ENCODE measurements around the gene ADAMTSL5.
A peak's percentile ranks its signal among the peaks of the same experiment; 100 is the strongest.

The ADAMTSL5 gene

DNA sequence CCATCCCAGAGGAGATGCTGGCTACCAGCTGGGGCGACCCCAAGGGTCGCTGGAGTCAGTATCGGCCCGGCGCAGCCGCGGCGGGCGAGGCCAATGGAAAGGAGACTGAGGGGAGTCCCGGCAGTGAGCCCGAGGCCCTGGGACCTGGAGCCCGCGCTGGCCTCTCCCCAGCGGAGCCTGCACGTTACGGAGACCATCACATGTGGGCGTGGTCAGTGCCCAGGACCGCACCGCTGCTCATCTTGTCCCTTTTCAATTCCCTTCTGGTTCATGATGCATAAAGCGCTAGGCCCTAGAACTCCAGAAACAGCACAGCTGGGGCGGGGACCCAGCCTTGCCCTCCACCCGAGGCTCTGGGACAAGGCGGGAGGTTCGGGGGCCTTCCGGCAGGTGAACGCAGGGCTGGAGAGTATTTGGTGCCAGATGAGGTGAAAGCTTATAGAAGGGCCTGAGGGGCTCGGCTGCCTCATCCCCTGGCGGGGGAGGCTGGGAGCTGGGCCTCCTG lies 41.8 kb downstream of the ADAMTSL5 start:
- POLR2A ChIA-PET (ENCODE audit: low non-redundant PET) = interaction anchor here (0.7 kb wide), 1 partner anchor 120 kb away, joined by 5 read pairs; no protein-coding TSS in a partner anchor
- no peak for DNase-seq (ENCODE audit: low spot score)
- TF ChIP-seq, protein P1, sequence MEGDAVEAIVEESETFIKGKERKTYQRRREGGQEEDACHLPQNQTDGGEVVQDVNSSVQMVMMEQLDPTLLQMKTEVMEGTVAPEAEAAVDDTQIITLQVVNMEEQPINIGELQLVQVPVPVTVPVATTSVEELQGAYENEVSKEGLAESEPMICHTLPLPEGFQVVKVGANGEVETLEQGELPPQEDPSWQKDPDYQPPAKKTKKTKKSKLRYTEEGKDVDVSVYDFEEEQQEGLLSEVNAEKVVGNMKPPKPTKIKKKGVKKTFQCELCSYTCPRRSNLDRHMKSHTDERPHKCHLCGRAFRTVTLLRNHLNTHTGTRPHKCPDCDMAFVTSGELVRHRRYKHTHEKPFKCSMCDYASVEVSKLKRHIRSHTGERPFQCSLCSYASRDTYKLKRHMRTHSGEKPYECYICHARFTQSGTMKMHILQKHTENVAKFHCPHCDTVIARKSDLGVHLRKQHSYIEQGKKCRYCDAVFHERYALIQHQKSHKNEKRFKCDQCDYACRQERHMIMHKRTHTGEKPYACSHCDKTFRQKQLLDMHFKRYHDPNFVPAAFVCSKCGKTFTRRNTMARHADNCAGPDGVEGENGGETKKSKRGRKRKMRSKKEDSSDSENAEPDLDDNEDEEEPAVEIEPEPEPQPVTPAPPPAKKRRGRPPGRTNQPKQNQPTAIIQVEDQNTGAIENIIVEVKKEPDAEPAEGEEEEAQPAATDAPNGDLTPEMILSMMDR (conservative IDR thresholded peaks at IDR 0.05; ENCODE audit: low read depth) = no peak
- CTCF ChIA-PET = interaction anchor here (0.5 kb wide), 2 partner anchors 52 to 167 kb away, joined by 4 read pairs; no protein-coding TSS in a partner anchor
- H3K27ac ChIP-seq = peak overlapping the region; percentile 85

DNA sequence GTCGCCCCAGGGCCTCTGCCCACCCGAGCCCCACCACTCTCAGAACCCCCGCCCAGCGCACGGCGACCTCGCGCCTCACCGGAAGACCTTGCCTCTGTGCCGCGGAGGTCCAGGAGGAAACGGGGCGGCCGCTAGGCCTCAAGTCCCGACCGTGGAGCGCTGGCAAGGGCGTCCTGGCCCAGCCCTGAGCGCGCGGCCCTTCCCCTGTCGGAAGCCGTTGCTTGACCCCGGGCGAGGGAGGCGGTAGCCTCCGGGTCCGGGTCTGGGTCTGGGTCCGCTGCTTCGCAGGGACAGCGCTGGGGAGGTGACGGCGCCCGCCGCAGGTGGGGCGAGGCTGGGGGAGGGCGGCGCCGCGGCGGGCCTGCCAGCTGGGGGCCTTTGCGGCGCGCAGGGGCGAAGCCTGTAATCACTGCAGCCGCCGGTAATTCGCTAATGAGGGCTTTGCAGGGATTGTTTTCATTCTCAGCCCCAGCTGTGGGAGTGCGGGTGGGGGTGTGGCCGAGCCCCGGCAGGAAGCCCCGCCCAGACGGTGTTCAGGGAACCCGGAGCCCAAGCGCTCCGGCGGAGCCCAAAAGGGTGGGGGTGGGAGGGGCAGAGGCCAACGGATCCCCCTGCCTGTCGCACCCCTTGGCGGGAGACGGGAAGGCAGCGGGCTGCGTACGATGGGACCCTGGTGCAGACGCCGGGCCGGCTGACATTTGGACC lies 42.4 kb downstream of the ADAMTSL5 start:
- ChIA-PET CTCF (interaction anchor here (0.5 kb wide), 1 partner anchor 52 kb away, joined by 4 read pairs; no protein-coding TSS in a partner anchor), POLR2A (ENCODE audit: low non-redundant PET) (interaction anchor here (0.7 kb wide), 1 partner anchor 120 kb away, joined by 5 read pairs; no protein-coding TSS in a partner anchor)
- DNase-seq (ENCODE audit: low spot score) = peak; percentile 59
- TF ChIP-seq, protein P1 (conservative IDR thresholded peaks at IDR 0.05; ENCODE audit: low read depth) = no peak
- H3K27ac ChIP-seq = peak overlapping the region; percentile 85

DNA sequence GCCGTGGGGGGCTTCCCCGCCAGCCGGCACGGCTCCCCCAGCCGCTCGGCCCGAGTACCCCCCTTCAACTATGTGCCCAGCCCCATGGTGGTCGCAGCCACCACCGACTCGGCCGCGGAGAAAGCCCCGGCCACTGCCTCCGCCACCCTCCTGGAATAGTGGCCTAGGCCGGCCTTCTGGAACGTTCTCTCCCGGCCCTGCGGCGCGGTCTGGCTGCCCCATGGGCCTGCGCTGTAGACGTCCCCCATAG lies 42.8 kb downstream of the ADAMTSL5 start:
- CTCF ChIA-PET = no interaction called here
- DNase-seq (ENCODE audit: low spot score) = no peak
- H3K27ac ChIP-seq = peak overlapping the region; percentile 85

DNA sequence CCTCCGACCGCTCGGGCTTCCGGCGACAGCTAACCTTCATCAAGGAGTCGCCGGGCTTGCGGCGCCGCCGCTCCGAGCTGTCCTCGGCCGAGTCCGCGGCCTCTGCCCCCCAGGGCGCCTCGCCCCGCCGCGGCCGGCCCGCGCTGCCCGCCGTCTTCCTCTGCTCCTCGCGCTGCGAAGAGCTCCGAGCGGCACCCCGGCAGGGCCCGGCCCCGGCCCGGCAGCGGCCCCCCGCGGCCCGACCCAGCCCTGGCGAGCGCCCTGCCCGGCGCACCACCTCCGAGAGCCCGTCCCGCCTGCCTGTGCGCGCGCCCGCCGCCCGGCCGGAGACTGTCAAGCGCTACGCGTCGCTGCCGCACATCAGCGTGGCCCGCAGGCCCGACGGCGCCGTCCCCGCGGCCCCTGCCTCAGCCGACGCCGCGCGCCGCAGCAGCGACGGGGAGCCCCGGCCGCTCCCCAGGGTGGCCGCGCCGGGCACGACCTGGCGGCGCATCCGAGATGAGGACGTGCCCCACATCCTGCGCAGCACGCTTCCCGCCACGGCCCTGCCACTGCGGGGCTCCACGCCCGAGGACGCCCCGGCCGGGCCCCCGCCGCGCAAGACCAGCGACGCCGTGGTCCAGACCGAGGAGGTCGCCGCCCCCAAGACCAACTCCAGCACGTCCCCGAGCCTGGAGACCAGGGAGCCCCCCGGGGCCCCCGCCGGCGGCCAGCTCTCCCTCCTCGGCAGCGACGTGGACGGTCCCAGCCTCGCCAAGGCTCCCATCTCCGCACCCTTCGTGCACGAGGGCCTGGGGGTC lies 43.4 kb downstream of the ADAMTSL5 start:
- TF ChIP-seq, protein P1 (conservative IDR thresholded peaks at IDR 0.05; ENCODE audit: low read depth) = no peak; the same call in 1 of the 2 replicates
- ChIA-PET CTCF (interaction anchor here (0.6 to 1.1 kb wide), 3 partner anchors 9 to 119 kb away, joined by 4 to 6 read pairs (median 5); no protein-coding TSS in a partner anchor), POLR2A (ENCODE audit: low non-redundant PET) (no interaction called here)
- no peak for DNase-seq (ENCODE audit: low spot score)
- H3K27ac ChIP-seq = peak overlapping the region; percentile 85

More for the DNA sequence above, 42.8 kb downstream of the ADAMTSL5 start:
- POLR2A ChIA-PET (ENCODE audit: low non-redundant PET) = no interaction called here
- TF ChIP-seq, protein P1 (conservative IDR thresholded peaks at IDR 0.05; ENCODE audit: low read depth) = no peak

DNA sequence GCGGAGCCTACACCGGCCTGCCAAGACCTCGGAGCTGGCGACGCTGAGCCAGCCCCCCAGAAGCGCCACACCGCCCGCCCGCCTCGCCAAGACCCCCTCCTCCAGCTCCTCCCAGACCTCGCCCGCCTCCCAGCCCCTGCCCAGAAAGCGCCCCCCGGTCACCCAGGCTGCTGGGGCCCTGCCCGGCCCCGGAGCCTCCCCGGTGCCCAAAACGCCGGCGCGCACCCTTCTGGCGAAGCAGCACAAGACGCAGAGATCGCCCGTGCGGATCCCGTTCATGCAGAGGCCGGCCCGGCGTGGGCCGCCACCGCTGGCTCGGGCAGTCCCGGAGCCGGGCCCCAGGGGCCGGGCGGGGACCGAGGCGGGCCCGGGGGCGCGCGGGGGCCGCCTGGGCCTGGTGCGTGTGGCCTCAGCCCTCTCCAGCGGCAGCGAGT lies 44.0 kb downstream of the ADAMTSL5 start:
- peak overlapping the region; percentile 85 for H3K27ac ChIP-seq
- CTCF ChIA-PET = interaction anchor here (0.6 to 1.1 kb wide), 4 partner anchors 9 to 135 kb away, joined by 3 to 6 read pairs (median 4); no protein-coding TSS in a partner anchor
- POLR2A ChIA-PET (ENCODE audit: low non-redundant PET) = no interaction called here
- TF ChIP-seq, protein P1 (conservative IDR thresholded peaks at IDR 0.05; ENCODE audit: low read depth) = peak; percentile 33
- DNase-seq (ENCODE audit: low spot score) = no peak

DNA sequence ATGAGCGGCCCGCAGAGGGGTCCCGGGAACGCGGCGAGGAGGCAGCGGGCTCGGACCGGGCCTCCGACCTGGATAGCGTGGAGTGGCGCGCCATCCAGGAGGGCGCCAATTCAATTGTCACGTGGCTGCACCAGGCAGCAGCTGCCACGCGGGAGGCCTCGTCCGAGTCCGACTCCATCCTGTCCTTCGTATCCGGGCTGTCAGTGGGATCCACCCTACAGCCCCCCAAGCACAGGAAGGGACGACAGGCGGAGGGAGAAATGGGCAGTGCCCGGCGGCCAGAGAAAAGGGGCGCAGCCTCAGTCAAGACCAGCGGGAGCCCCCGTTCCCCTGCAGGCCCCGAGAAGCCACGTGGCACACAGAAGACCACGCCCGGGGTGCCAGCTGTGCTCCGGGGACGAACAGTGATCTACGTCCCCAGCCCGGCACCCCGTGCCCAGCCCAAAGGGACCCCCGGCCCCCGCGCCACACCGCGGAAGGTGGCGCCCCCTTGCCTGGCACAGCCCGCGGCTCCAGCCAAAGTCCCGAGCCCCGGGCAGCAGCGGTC lies 44.5 kb downstream of the ADAMTSL5 start:
- ChIA-PET CTCF (interaction anchor here (0.6 to 2.3 kb wide), 5 partner anchors 10 to 136 kb away, joined by 3 to 11 read pairs (median 6); no protein-coding TSS in a partner anchor), POLR2A (ENCODE audit: low non-redundant PET) (no interaction called here)
- TF ChIP-seq, protein P1 (conservative IDR thresholded peaks at IDR 0.05; ENCODE audit: low read depth) = no peak
- peak overlapping the region; percentile 85 for H3K27ac ChIP-seq
- no peak for DNase-seq (ENCODE audit: low spot score)

Measured in RWPE1 (cell line).